CD4-positive, alpha-beta T cell (primary cell): ENCODE data around the gene SCRN2. TPM values are rescaled to one million over a fixed set of nuclear protein-coding genes. Genes with fewer than 3 reads are reported as not detected.
A peak's percentile ranks its signal among the peaks of the same experiment; 100 is the strongest.

ENCODE experiments used
- ATAC-seq: fragments of 200-7000 bp; cut with Tn5 transposase; one replicate; pipeline ENCODE4 v1.10.0; 2022; ENCODE audit warnings: mild to moderate bottlenecking; ENCODE audit not compliant: poor library complexity
- CTCF ChIA-PET: fragments of 350-600 bp; sonication (Branson Sonifier 250); formaldehyde crosslinking; loops from one replicate; lab custom pipeline; 2021; ENCODE audit warnings: antibody characterized with exemption, inconsistent platforms; lab: Charles Lee
- POLR2A ChIA-PET: fragments of 350-600 bp; sonication (Branson Sonifier 250); formaldehyde crosslinking; loops from one replicate; lab custom pipeline; 2021; ENCODE audit warnings: antibody characterized with exemption, inconsistent platforms; lab: Charles Lee
- DNase-seq, 14 experiments: peaks; one replicate each; pipeline ENCODE4 v3.0.0-alpha.2; 2013 to 2020; ENCODE audit warnings: mixed read lengths in 2 of 14
- H3K27ac ChIP-seq, 2 donors: one replicate each; pipeline versions ENCODE4 v1.5.1 to v1.7.0; 2013; ENCODE audit warnings: low read length in 2 of 2, low read depth in 1 of 2, mild to moderate bottlenecking in 1 of 2
- H3K27me3 ChIP-seq, 2 experiments: 1 replicate in 1 of 2; 2 replicates in 1 of 2; pipeline versions ENCODE4 v1.6.1 to v1.7.0; 2013; ENCODE audit warnings: low read length in 2 of 2, control low read depth in 1 of 2, mild to moderate bottlenecking in 1 of 2, moderate library complexity in 1 of 2; ENCODE audit not compliant: insufficient read depth in 2 of 2, control insufficient read depth in 1 of 2
- H3K36me3 ChIP-seq: one replicate; pipeline ENCODE4 v1.6.1; 2013; ENCODE audit warnings: low read length, control low read depth; ENCODE audit not compliant: insufficient read depth
- H3K4me1 ChIP-seq: one replicate; pipeline ENCODE4 v1.6.1; 2013; ENCODE audit warnings: low read length, control low read depth; ENCODE audit not compliant: insufficient read depth
- H3K4me3 ChIP-seq: one replicate; pipeline ENCODE4 v1.5.1; 2013; ENCODE audit warnings: mild to moderate bottlenecking, low read length, moderate library complexity
- H3K9me3 ChIP-seq, 2 experiments: 1 replicate in 1 of 2; 2 replicates in 1 of 2; pipeline versions ENCODE4 v1.6.1 to v1.7.0; 2013; ENCODE audit warnings: low read length in 2 of 2, mild to moderate bottlenecking in 2 of 2, control low read depth in 1 of 2, moderate library complexity in 1 of 2; ENCODE audit not compliant: control insufficient read depth in 1 of 2, insufficient read depth in 1 of 2
- H3K27ac Mint-ChIP-seq: one replicate; pipeline ENCODE4 v1.8.0; 2020; ENCODE audit warnings: mixed read lengths
- H3K27me3 Mint-ChIP-seq: one replicate; pipeline ENCODE4 v1.8.0; 2021; ENCODE audit warnings: mixed read lengths
- H3K36me3 Mint-ChIP-seq: one replicate; pipeline ENCODE4 v1.8.0; 2021; ENCODE audit warnings: low read depth, mixed read lengths
- H3K4me1 Mint-ChIP-seq: one replicate; pipeline ENCODE4 v1.8.0; 2021; ENCODE audit warnings: low read depth, mixed read lengths
- H3K4me3 Mint-ChIP-seq: one replicate; pipeline ENCODE4 v1.8.0; 2020; ENCODE audit warnings: mild to moderate bottlenecking, mixed read lengths
- H3K9me3 Mint-ChIP-seq: one replicate; pipeline ENCODE4 v1.8.0; 2020; ENCODE audit warnings: mixed read lengths
- CTCF ChIP-seq: fragments of 200-600 bp; IDR thresholded peaks from one replicate; pipeline ENCODE4 v1.8.0; 2022; ENCODE audit warnings: antibody characterized with exemption, mild to moderate bottlenecking
- intact Hi-C, 2 experiments: fragments of 100-400 bp; cut with DNase I in 1 of 2; cut with micrococcal nuclease in 1 of 2; formaldehyde crosslinking; loops; one replicate each; pipeline versions ENCODE4 v1.15.1 to v1.9.0; 2023 to 2025; cut with DNase I, micrococcal nuclease
- total RNA-seq, 174 experiments: library from RNA in 2 of 174; stranded (reverse) in 2 of 174; gene quantifications; one replicate each; pipeline ENCODE4 v1.2.3 and lab custom pipeline; 2021 to 2026

SCRN2 gene
- total RNA-seq, 2 experiments from 2014 or later = 15.3 to 17.2 TPM

GRCh38 chr17:47855737-47856136, 14.7 kb upstream of the SCRN2 start:
- no peaks in the 10 kb centered on the region for H3K36me3 Mint-ChIP-seq
- Histone ChIP-seq H3K27me3 (peaks cover 35 to 40% of the 10 kb centered on the region in 2 experiments), H3K27ac (no peak overlapping the region), H3K4me3 (no peak overlapping the region), H3K36me3 (no peaks in the 10 kb centered on the region), H3K4me1 (peaks cover 18% of the 10 kb centered on the region), H3K9me3 (peaks cover 0 to 3% of the 10 kb centered on the region in 2 experiments)
- intact Hi-C loops = no loop called here
- no peak overlapping the region for H3K27ac Mint-ChIP-seq
- peaks cover 10% of the 10 kb centered on the region for H3K4me1 Mint-ChIP-seq
- no peak overlapping the region for H3K4me3 Mint-ChIP-seq
- no peaks in the 10 kb centered on the region for H3K9me3 Mint-ChIP-seq
- peaks cover 73% of the 10 kb centered on the region for H3K27me3 Mint-ChIP-seq
- ATAC-seq (no peak), DNase-seq (no peak)
- ChIA-PET CTCF (interaction anchor here (1.1 to 1.3 kb wide), 2 partner anchors 13 to 115 kb away, joined by 3 read pairs; partner anchors contain the start of gene CDK5RAP3), POLR2A (no interaction called here)
- no peak for TF ChIP-seq CTCF

DNA sequence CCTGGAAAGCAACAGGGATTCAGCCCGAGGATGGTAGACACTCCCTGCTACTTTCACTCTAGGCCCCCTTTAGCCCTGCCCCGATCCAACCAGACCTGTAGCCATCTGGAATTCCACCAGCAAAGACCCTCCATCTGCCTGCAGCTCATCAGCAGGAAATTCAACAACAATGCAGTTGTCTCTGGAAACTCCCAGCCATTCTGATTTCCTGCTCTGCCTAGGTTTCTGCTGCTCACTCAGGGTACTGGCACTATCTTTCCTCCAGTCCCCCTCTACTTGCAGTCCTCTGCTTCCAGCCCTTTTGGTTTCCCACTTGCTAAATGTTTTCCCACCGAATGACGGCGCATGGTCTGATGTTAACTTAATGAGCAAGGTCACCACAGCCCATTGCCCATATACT, 12.5 kb upstream of the SCRN2 start:
- intact Hi-C loops = no loop called here
- POLR2A ChIA-PET = interaction anchor here (1.8 kb wide), 1 partner anchor 42 kb away, joined by 7 read pairs; the partner anchor contains the start of gene SP2

GRCh38 chr17:47852113-47852949, 11.3 kb upstream of the SCRN2 start:
- Histone ChIP-seq H3K27me3 (peaks cover 58 to 74% of the 10 kb centered on the region in 2 experiments), H3K4me1 (peaks cover 35% of the 10 kb centered on the region), H3K36me3 (no peaks in the 10 kb centered on the region), H3K9me3 (peaks cover 0 to 13% of the 10 kb centered on the region in 2 experiments), H3K27ac (no peak overlapping the region), H3K4me3 (no peak overlapping the region)
- Mint-ChIP-seq H3K9me3 (no peaks in the 10 kb centered on the region), H3K4me1 (peaks cover 17% of the 10 kb centered on the region), H3K36me3 (no peaks in the 10 kb centered on the region), H3K27ac (no peak overlapping the region), H3K4me3 (peak overlapping the region; percentile 55), H3K27me3 (peaks cover 83% of the 10 kb centered on the region)
- TF ChIP-seq CTCF = no peak
- DNase-seq = peak in 1 of 14 experiments; percentile 27
- intact Hi-C loops = no loop called here
- ChIA-PET POLR2A (interaction anchor here (0.9 to 1.8 kb wide), 2 partner anchors 21 to 43 kb away, joined by 3 to 7 read pairs; partner anchors contain the start of genes LRRC46, MRPL10 and SP2), CTCF (interaction anchor here (1.2 to 2.8 kb wide), 4 partner anchors 9 to 119 kb away, joined by 3 to 11 read pairs (median 6); partner anchors contain the start of genes SCRN2 and TBX21)
- no peak for ATAC-seq

More for the DNA sequence above, 12.5 kb upstream of the SCRN2 start:
- H3K9me3 Mint-ChIP-seq = no peaks in the 10 kb centered on the region
- H3K36me3 Mint-ChIP-seq = no peaks in the 10 kb centered on the region
- peaks cover 28% of the 10 kb centered on the region for H3K4me1 ChIP-seq
- no peak overlapping the region for H3K27ac ChIP-seq
- H3K27me3 ChIP-seq = peaks cover 46 to 61% of the 10 kb centered on the region in 2 experiments
- H3K36me3 ChIP-seq = no peaks in the 10 kb centered on the region
- TF ChIP-seq CTCF = no peak
- no peak overlapping the region for H3K4me3 Mint-ChIP-seq
- peaks cover 0 to 3% of the 10 kb centered on the region in 2 experiments for H3K9me3 ChIP-seq
- H3K4me1 Mint-ChIP-seq = peaks cover 16% of the 10 kb centered on the region
- H3K27me3 Mint-ChIP-seq = peaks cover 82% of the 10 kb centered on the region
- H3K27ac Mint-ChIP-seq = no peak overlapping the region
- H3K4me3 ChIP-seq = no peak overlapping the region
- ATAC-seq (no peak), DNase-seq (no peak)
- CTCF ChIA-PET = interaction anchor here (1.5 to 2.8 kb wide), 3 partner anchors 11 to 36 kb away, joined by 3 to 11 read pairs (median 7); no protein-coding TSS in a partner anchor
